PFSK-1 (cell line): ENCODE measurements around the gene SPATA31C2. TPM values are rescaled to one million over a fixed set of nuclear protein-coding genes. Genes with fewer than 3 reads are reported as not detected.
"Not testable (repeated sequence)": the region's sequence is repeated elsewhere in the genome, so short reads cannot be mapped to it uniquely, and the experiment has no call there.

Experiments used
- FOXP2 ChIP-seq: optimal IDR thresholded peaks from 2 replicates; pipeline ENCODE3; 2011; ENCODE audit warnings: borderline replicate concordance, control low read depth, inconsistent platforms; ENCODE audit not compliant: insufficient read depth; ENCODE audit errors: extremely low read length, extremely low read depth
- POLR2AphosphoS5 ChIP-seq: IDR thresholded peaks from 2 replicates; pipeline ENCODE4 v1.6.1; 2012; ENCODE audit warnings: low read depth, mild to moderate bottlenecking, control low read depth, low read length, moderate library complexity
- REST ChIP-seq, 2 experiments: IDR thresholded peaks; 2 replicates each; pipeline versions ENCODE4 v1.6.1 to v1.8.0; 2011 to 2012; ENCODE audit warnings: low read depth in 2 of 2, low read length in 2 of 2, control low read depth in 1 of 2, inconsistent platforms in 1 of 2, mild to moderate bottlenecking in 1 of 2, moderate library complexity in 1 of 2; ENCODE audit not compliant: insufficient read depth in 1 of 2
- SIN3A ChIP-seq: IDR thresholded peaks from 2 replicates; pipeline ENCODE4 v1.6.1; 2012; ENCODE audit warnings: mild to moderate bottlenecking, low read length, moderate library complexity, borderline replicate concordance; ENCODE audit not compliant: insufficient read depth
- TAF1 ChIP-seq: IDR thresholded peaks from 2 replicates; pipeline ENCODE4 v1.6.1; 2012; ENCODE audit warnings: low read length, control low read depth, borderline replicate concordance; ENCODE audit not compliant: insufficient read depth
- polyA plus RNA-seq: library from polyadenylated mRNA; unstranded; fragments of >200 nt; gene quantifications from one replicate; pipeline ENCODE4 v1.2.1, GENCODE V29; 2012; ENCODE audit warnings: low read depth, missing spikeins; ENCODE audit not compliant: insufficient read length

SPATA31C2 gene
- not detected for polyA plus RNA-seq

- not testable (repeated sequence) for TF ChIP-seq FOXP2; REST (IDR thresholded peaks at IDR 0.05; ENCODE audit: insufficient read depth in 1 of 2, low read depth in 2 of 2, low read length in 2 of 2); POLR2AphosphoS5
These were observed at the start of gene SPATA31C2 for GRCh38 chr9:88138375-88138774. Gene SPATA31C2 (minus strand): TSS chr9:88138475. CDS start chr9:88138446, 29 bp downstream.

GRCh38 chr9:88187631-88188030 is 49.4 kb upstream of the SPATA31C2 start:
- TF ChIP-seq REST (IDR thresholded peaks at IDR 0.05; ENCODE audit: insufficient read depth in 1 of 2, low read depth in 2 of 2, low read length in 2 of 2) (no peak), POLR2AphosphoS5 (no peak), SIN3A (no peak)

GRCh38 chr9:88186495-88187110 is 48.3 kb upstream of the SPATA31C2 start:
- TF ChIP-seq REST (IDR thresholded peaks at IDR 0.05; ENCODE audit: insufficient read depth in 1 of 2, low read depth in 2 of 2, low read length in 2 of 2), result no peak
- TF ChIP-seq FOXP2, result no peak
- no peak for TF ChIP-seq SIN3A
- TF ChIP-seq POLR2AphosphoS5, result no peak
- no peak for TF ChIP-seq TAF1

- TF ChIP-seq POLR2AphosphoS5 (no peak), TAF1 (no peak), REST (IDR thresholded peaks at IDR 0.05; ENCODE audit: insufficient read depth in 1 of 2, low read depth in 2 of 2, low read length in 2 of 2) (no peak), SIN3A (no peak), FOXP2 (no peak)
These were observed 46.7 kb upstream of the SPATA31C2 start for GRCh38 chr9:88184976-88185375.

- no peak for TF ChIP-seq REST (IDR thresholded peaks at IDR 0.05; ENCODE audit: insufficient read depth in 1 of 2, low read depth in 2 of 2, low read length in 2 of 2)
- TF ChIP-seq POLR2AphosphoS5, result no peak
- no peak for TF ChIP-seq SIN3A
- no peak for TF ChIP-seq TAF1
- TF ChIP-seq FOXP2, result no peak
These were observed 45.7 kb upstream of the SPATA31C2 start for GRCh38 chr9:88183798-88184495.
